OCI-LY3 (cell line): ENCODE data around the gene M6PR.

Experiments used
- H2AFZ ChIP-seq: fragments of 200-600, 300-600 bp; shearing (Covaris generic); 2 replicates; pipeline ENCODE4 v1.6.0; 2014; ENCODE audit warnings: antibody characterized with exemption, low read depth, low read length
- H3K27ac ChIP-seq: fragments of 200-600, 300-600 bp; sonication (generic); 2 replicates; pipeline ENCODE4 v1.5.1; 2014; ENCODE audit warnings: mild to moderate bottlenecking, low read length, moderate library complexity, mixed read lengths
- H3K27me3 ChIP-seq: fragments of 200-600, 300-600 bp; sonication (generic); 2 replicates; pipeline ENCODE4 v1.6.1; 2014; ENCODE audit warnings: low read depth, low read length, mixed read lengths
- H3K36me3 ChIP-seq: fragments of 200-600, 300-600 bp; sonication (generic); replicated peaks from 2 replicates; pipeline ENCODE3; 2014; ENCODE audit warnings: low read depth, low read length, mixed read lengths
- H3K4me1 ChIP-seq: fragments of 300-600, 200-600 bp; sonication (generic); 2 replicates; pipeline ENCODE4 v1.6.1; 2014; ENCODE audit warnings: low read length, mixed read lengths
- H3K4me2 ChIP-seq: fragments of 200-600, 300-600 bp; sonication (generic); 2 replicates; pipeline ENCODE4 v1.6.1; 2014; ENCODE audit warnings: low read length, mixed read lengths
- H3K4me3 ChIP-seq: fragments of 300-600, 200-600 bp; sonication (generic); 2 replicates; pipeline ENCODE4 v1.5.1; 2014; ENCODE audit warnings: antibody characterized with exemption, mild to moderate bottlenecking, low read length, moderate library complexity
- H3K79me2 ChIP-seq: fragments of 300-600, 200-600 bp; shearing (Covaris generic); 2 replicates; pipeline ENCODE4 v1.6.1; 2014; ENCODE audit warnings: mild to moderate bottlenecking, low read length, mixed read lengths
- H3K9ac ChIP-seq: fragments of 300-600, 200-600 bp; shearing (Covaris generic); 2 replicates; pipeline ENCODE4 v1.6.0; 2014; ENCODE audit warnings: mild to moderate bottlenecking, low read length, moderate library complexity
- H3K9me3 ChIP-seq: fragments of 200-600, 300-600 bp; shearing (Covaris generic); 2 replicates; pipeline ENCODE4 v1.6.1; 2014; ENCODE audit warnings: low read length, mixed read lengths; ENCODE audit not compliant: insufficient read depth
- H4K20me1 ChIP-seq: fragments of 200-600, 300-600 bp; sonication (generic); 2 replicates; pipeline ENCODE4 v1.6.1; 2016; ENCODE audit warnings: low read length, mixed read lengths; ENCODE audit not compliant: insufficient read depth
- CTCF ChIP-seq: fragments of 200-600, 300-600 bp; sonication (generic); IDR thresholded peaks from 2 replicates; pipeline ENCODE4 v1.5.1; 2014; ENCODE audit warnings: antibody characterized with exemption, low read length, low read depth
- EZH2phosphoT487 ChIP-seq: fragments of 200-600 bp; shearing (Covaris generic); IDR thresholded peaks from 2 replicates; pipeline ENCODE4 v1.6.1; 2018; ENCODE audit warnings: antibody characterized with exemption, mixed run types, low read depth

The M6PR gene

GRCh38 chr12:8949342-8950220 is at the start of gene M6PR:
Gene M6PR, minus strand, starts transcription at chr12:8949645. Its CDS starts 3,241 bp downstream, at chr12:8946404.
- peaks cover 30% of the 10 kb centered on the region for H3K36me3 ChIP-seq
- H3K79me2 ChIP-seq, result peaks cover 52% of the 10 kb centered on the region
- H2AFZ ChIP-seq, result peak within 1 kb of the TSS; percentile 96

GRCh38 chr12:8996682-8997405 is 47.4 kb upstream of the M6PR start:
- peaks cover 41% of the 10 kb centered on the region for H3K4me1 ChIP-seq
- peak overlapping the region; percentile 81 for H3K4me2 ChIP-seq
- no peak for TF ChIP-seq EZH2phosphoT487
- no peak for TF ChIP-seq CTCF
- H3K36me3 ChIP-seq, result no peaks in the 10 kb centered on the region
- peak overlapping the region; percentile 83 for H3K27ac ChIP-seq
- H3K27me3 ChIP-seq, result no peaks in the 10 kb centered on the region
- no peaks in the 10 kb centered on the region for H4K20me1 ChIP-seq
- H2AFZ ChIP-seq, result no peak overlapping the region
- no peaks in the 10 kb centered on the region for H3K79me2 ChIP-seq
- H3K9ac ChIP-seq, result peak overlapping the region; percentile 60
- H3K4me3 ChIP-seq, result peak overlapping the region; percentile 59
- H3K9me3 ChIP-seq, result no peaks in the 10 kb centered on the region

More at GRCh38 chr12:8949342-8950220, at the start of gene M6PR:
- TF ChIP-seq CTCF (peak; percentile 84), EZH2phosphoT487 (no peak)
- H3K4me3 ChIP-seq, result peak within 1 kb of the TSS; percentile 85
- peaks cover 7% of the 10 kb centered on the region; the same call in 1 of the 2 replicates for H3K9me3 ChIP-seq
- peaks cover 33% of the 10 kb centered on the region for H3K4me1 ChIP-seq
- peak within 1 kb of the TSS; percentile 94 for H3K27ac ChIP-seq
- peak within 1 kb of the TSS; percentile 93 for H3K9ac ChIP-seq
- peaks cover 32% of the 10 kb centered on the region for H4K20me1 ChIP-seq
- H3K4me2 ChIP-seq, result peak within 1 kb of the TSS; percentile 85
- no peaks in the 10 kb centered on the region for H3K27me3 ChIP-seq

- Histone ChIP-seq H3K4me1 (peaks cover 49% of the 10 kb centered on the region), H3K9ac (no peak overlapping the region), H3K9me3 (no peaks in the 10 kb centered on the region), H3K79me2 (no peaks in the 10 kb centered on the region), H3K27me3 (no peaks in the 10 kb centered on the region), H3K4me2 (no peak overlapping the region), H3K36me3 (no peaks in the 10 kb centered on the region), H2AFZ (no peak overlapping the region), H3K27ac (no peak overlapping the region), H3K4me3 (no peak overlapping the region), H4K20me1 (no peaks in the 10 kb centered on the region)
- TF ChIP-seq EZH2phosphoT487, result no peak
- no peak for TF ChIP-seq CTCF
Observed at GRCh38 chr12:8995021-8995775, 45.8 kb upstream of the M6PR start.
